ENCODE measurements around the gene S1PR4.

DNA sequence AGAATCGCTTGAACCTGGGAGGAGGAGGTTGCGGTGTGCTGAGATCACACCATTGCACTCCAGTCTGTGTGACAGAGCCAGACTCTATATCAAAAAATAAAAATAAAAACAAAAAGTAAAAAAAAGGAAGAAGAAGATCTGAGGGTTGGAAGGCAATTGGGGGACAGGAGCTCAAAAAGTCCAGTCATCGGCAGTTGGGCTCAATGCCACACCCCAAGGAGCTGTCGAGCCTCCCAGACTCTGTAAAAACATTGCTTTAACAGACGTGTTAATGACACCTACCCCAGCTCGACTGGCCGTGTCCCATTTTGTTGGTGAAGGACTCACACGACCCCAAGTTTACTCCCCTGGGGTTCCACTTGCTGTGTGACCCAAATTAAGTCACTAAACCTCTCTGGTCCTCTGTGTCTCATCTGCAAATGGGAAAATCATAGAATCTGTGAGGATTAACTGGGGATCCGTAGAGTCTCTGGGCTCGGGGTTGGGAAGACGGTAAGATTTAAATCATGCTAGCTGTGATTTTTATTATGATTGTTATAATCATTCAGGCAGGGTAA is 35.7 kb upstream of the S1PR4 start:
- TF ChIP-seq, protein P1, sequence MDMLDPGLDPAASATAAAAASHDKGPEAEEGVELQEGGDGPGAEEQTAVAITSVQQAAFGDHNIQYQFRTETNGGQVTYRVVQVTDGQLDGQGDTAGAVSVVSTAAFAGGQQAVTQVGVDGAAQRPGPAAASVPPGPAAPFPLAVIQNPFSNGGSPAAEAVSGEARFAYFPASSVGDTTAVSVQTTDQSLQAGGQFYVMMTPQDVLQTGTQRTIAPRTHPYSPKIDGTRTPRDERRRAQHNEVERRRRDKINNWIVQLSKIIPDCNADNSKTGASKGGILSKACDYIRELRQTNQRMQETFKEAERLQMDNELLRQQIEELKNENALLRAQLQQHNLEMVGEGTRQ (IDR thresholded peaks at IDR 0.05; ENCODE audit: low read length), result no peak
- no peak for TF ChIP-seq MAX (IDR thresholded peaks at IDR 0.05)
